ENCODE measurements around the gene MACROD2.

DNA sequence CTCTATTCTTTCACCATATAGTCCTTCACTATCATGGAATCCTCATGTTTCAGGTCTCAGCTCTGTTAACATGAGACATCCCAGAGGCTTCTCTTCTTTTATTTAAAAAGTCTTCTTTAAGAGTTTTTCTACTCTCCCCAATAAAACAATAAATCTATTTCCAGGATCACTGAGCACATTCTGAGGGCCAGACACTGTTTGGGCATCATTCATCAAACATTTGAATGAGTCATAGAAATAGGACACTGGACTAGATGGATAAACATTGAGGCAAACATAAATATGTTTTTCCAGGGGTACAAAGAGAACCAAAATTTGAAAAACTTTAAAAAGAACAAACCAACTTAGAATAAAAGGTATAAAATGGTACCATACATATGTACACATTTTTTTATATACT, 2023.6 kb downstream of the MACROD2 start:
- TF ChIP-seq ZFP30 (CRISPR knock-in tag; IDR thresholded peaks at IDR 0.05): no peak
- no peak for TF ChIP-seq ISL1 (CRISPR knock-in tag; IDR thresholded peaks at IDR 0.05)
- TF ChIP-seq PATZ1 (CRISPR knock-in tag; IDR thresholded peaks at IDR 0.05; ENCODE audit: borderline replicate concordance): no peak
- no peak for TF ChIP-seq ARNTL (CRISPR knock-in tag; IDR thresholded peaks at IDR 0.05; ENCODE audit: borderline replicate concordance, low read depth)
- no peak for TF ChIP-seq ZC3H10 (CRISPR knock-in tag; IDR thresholded peaks at IDR 0.05)
- TF ChIP-seq ZNF8 (CRISPR knock-in tag; IDR thresholded peaks at IDR 0.05): no peak
- TF ChIP-seq BACH2 (CRISPR knock-in tag; IDR thresholded peaks at IDR 0.05; ENCODE audit: borderline replicate concordance): no peak
- TF ChIP-seq ESRRG (CRISPR knock-in tag; IDR thresholded peaks at IDR 0.05): no peak
- no peak for TF ChIP-seq PPARA (CRISPR knock-in tag; IDR thresholded peaks at IDR 0.05; ENCODE audit: borderline replicate concordance)
- no peak for TF ChIP-seq TOX (CRISPR knock-in tag; IDR thresholded peaks at IDR 0.05; ENCODE audit: borderline replicate concordance)
- TF ChIP-seq RARB (CRISPR knock-in tag; IDR thresholded peaks at IDR 0.05): no peak
